Stimulated activated CD8-positive, alpha-beta memory T cell treated with anti-CD3 and anti-CD28 coated beads, Interleukin-7, amount 100 ng/mL, for 1 hour (primary cell): ENCODE measurements around the gene HSPA4.

Source experiments
- DNase-seq, 2 donors: peaks; one replicate each; pipeline ENCODE4 v3.0.0-alpha.2; 2020; ENCODE audit warnings: low read depth in 2 of 2

The HSPA4 gene

GRCh38 chr5:133106343-133106742 lies 54.5 kb downstream of the HSPA4 start:
- no peak for DNase-seq

- DNase-seq: no peak
Observed at GRCh38 chr5:133106761-133107572, 55.2 kb downstream of the HSPA4 start.

GRCh38 chr5:133108481-133108921 lies 56.7 kb downstream of the HSPA4 start:
- DNase-seq: no peak

GRCh38 chr5:133109655-133110483 lies 58.1 kb downstream of the HSPA4 start:
- DNase-seq: no peak

- no peak for DNase-seq
Observed at GRCh38 chr5:133110709-133111108, 58.9 kb downstream of the HSPA4 start.

- DNase-seq: peak; percentile 49 to 69
Observed at GRCh38 chr5:133111299-133111698, 59.5 kb downstream of the HSPA4 start.

- no peak for DNase-seq
Observed at GRCh38 chr5:133112026-133112660, 60.3 kb downstream of the HSPA4 start.

GRCh38 chr5:133113331-133114061 lies 61.7 kb downstream of the HSPA4 start:
- no peak for DNase-seq

- no peak for DNase-seq
Observed at GRCh38 chr5:133114166-133114932, 62.5 kb downstream of the HSPA4 start.

GRCh38 chr5:133114933-133115310 lies 63.1 kb downstream of the HSPA4 start:
- no peak for DNase-seq

GRCh38 chr5:133116601-133117000 lies 64.8 kb downstream of the HSPA4 start:
- no peak for DNase-seq

- DNase-seq: no peak
Observed at GRCh38 chr5:133117166-133117911, 65.5 kb downstream of the HSPA4 start.

GRCh38 chr5:133117912-133118445 lies 66.2 kb downstream of the HSPA4 start:
- DNase-seq: no peak

- no peak for DNase-seq
Observed at GRCh38 chr5:133118741-133119140, 66.9 kb downstream of the HSPA4 start.

- no peak for DNase-seq
Observed at GRCh38 chr5:133119233-133119711, 67.5 kb downstream of the HSPA4 start.

- DNase-seq: no peak
Observed at GRCh38 chr5:133120156-133120750, 68.4 kb downstream of the HSPA4 start.

GRCh38 chr5:133121080-133121479 lies 69.3 kb downstream of the HSPA4 start:
- DNase-seq: no peak

- no peak for DNase-seq
Observed at GRCh38 chr5:133121611-133122150, 69.9 kb downstream of the HSPA4 start.

- DNase-seq: no peak
Observed at GRCh38 chr5:133122711-133123110, 70.9 kb downstream of the HSPA4 start.
